KBM-7 (cell line): Measurements from ENCODE around the gene STARD13.

Experiments used
- DNase-seq: peaks from one replicate; pipeline ENCODE4 v3.0.0-alpha.2; 2015
- in situ Hi-C: fragments of 300-500 bp; cut with MboI; formaldehyde crosslinking; loops from 2 replicates; pipeline ENCODE4 v1.14.3; 2020; ENCODE audit warnings: low sequenced_read_pairs, low pct_unique_long_range_greater_than_20kb, mixed read lengths

Gene STARD13

GRCh38 chr13:33279414-33280278, 5.9 kb downstream of the STARD13 start:
- DNase-seq = no peak

GRCh38 chr13:33278913-33279312, 6.6 kb downstream of the STARD13 start:
- in situ Hi-C loops = no loop called here
- no peak for DNase-seq

More at GRCh38 chr13:33279414-33280278, 5.9 kb downstream of the STARD13 start:
- in situ Hi-C loops = no loop called here

GRCh38 chr13:33277946-33278345, 7.6 kb downstream of the STARD13 start:
- in situ Hi-C loops = no loop called here
- no peak for DNase-seq

GRCh38 chr13:33277037-33277740, 8.4 kb downstream of the STARD13 start:
- DNase-seq = no peak
- in situ Hi-C loops = no loop called here

- in situ Hi-C loops = no loop called here
These were observed 9.0 kb downstream of the STARD13 start for GRCh38 chr13:33276570-33276969.

GRCh38 chr13:33275916-33276315, 9.6 kb downstream of the STARD13 start:
- in situ Hi-C loops = no loop called here
- no peak for DNase-seq

More at GRCh38 chr13:33276570-33276969, 9.0 kb downstream of the STARD13 start:
- no peak for DNase-seq

- in situ Hi-C loops = no loop called here
- no peak for DNase-seq
These were observed 11.3 kb downstream of the STARD13 start for GRCh38 chr13:33274264-33274663.

GRCh38 chr13:33272531-33273124, 12.9 kb downstream of the STARD13 start:
- in situ Hi-C loops = no loop called here

GRCh38 chr13:33271759-33272158, 13.8 kb downstream of the STARD13 start:
- in situ Hi-C loops = no loop called here
- DNase-seq = no peak

More at GRCh38 chr13:33272531-33273124, 12.9 kb downstream of the STARD13 start:
- DNase-seq = no peak

- no peak for DNase-seq
- in situ Hi-C loops = no loop called here
These were observed 14.5 kb downstream of the STARD13 start for GRCh38 chr13:33270895-33271538.

- in situ Hi-C loops = no loop called here
These were observed 19.9 kb downstream of the STARD13 start for GRCh38 chr13:33265607-33266006.

GRCh38 chr13:33265133-33265532, 20.4 kb downstream of the STARD13 start:
- in situ Hi-C loops = no loop called here
- DNase-seq = no peak

More at GRCh38 chr13:33265607-33266006, 19.9 kb downstream of the STARD13 start:
- no peak for DNase-seq

GRCh38 chr13:33264620-33264978, 21.0 kb downstream of the STARD13 start:
- in situ Hi-C loops = no loop called here
- no peak for DNase-seq

GRCh38 chr13:33263976-33264619, 21.5 kb downstream of the STARD13 start:
- no peak for DNase-seq

GRCh38 chr13:33263484-33263883, 22.1 kb downstream of the STARD13 start:
- in situ Hi-C loops = no loop called here
- no peak for DNase-seq

More at GRCh38 chr13:33263976-33264619, 21.5 kb downstream of the STARD13 start:
- in situ Hi-C loops = no loop called here

GRCh38 chr13:33262997-33263396, 22.6 kb downstream of the STARD13 start:
- DNase-seq = peak; percentile 57
- in situ Hi-C loops = no loop called here

- no peak for DNase-seq
- in situ Hi-C loops = no loop called here
These were observed 23.0 kb downstream of the STARD13 start for GRCh38 chr13:33262594-33262993.

GRCh38 chr13:33262062-33262487, 23.5 kb downstream of the STARD13 start:
- no peak for DNase-seq
- in situ Hi-C loops = no loop called here
